GM19372 (cell line): Measurements from ENCODE around the gene FAM83D.

Experiments used
- ATAC-seq: cut with Tn5 transposase; IDR thresholded peaks from one replicate; pipeline ENCODE4 v1.9.1; 2021; ENCODE audit warnings: mild to moderate bottlenecking, low read depth, moderate library complexity; ENCODE audit not compliant: unreplicated experiment

Gene FAM83D

GRCh38 chr20:38962044-38962927, 36.1 kb downstream of the FAM83D start, which contains the start of gene DHX35:
Gene DHX35, plus strand, starts transcription at chr20:38962344. Its CDS starts 24 bp downstream, at chr20:38962368.
- peak; percentile 97 for ATAC-seq

GRCh38 chr20:38962928-38963401, 36.7 kb downstream of the FAM83D start:
- no peak for ATAC-seq

GRCh38 chr20:38963745-38964144, 37.5 kb downstream of the FAM83D start:
- ATAC-seq: no peak

- no peak for ATAC-seq
Observed at GRCh38 chr20:38965264-38965663, 39.0 kb downstream of the FAM83D start.

GRCh38 chr20:38968090-38968489, 41.9 kb downstream of the FAM83D start:
- no peak for ATAC-seq

- no peak for ATAC-seq
Observed at GRCh38 chr20:38969708-38970107, 43.5 kb downstream of the FAM83D start.

GRCh38 chr20:38970302-38970701, 44.1 kb downstream of the FAM83D start:
- ATAC-seq: no peak

- ATAC-seq: no peak
Observed at GRCh38 chr20:38973107-38973506, 46.9 kb downstream of the FAM83D start.

GRCh38 chr20:38973645-38974044, 47.4 kb downstream of the FAM83D start:
- no peak for ATAC-seq

GRCh38 chr20:38975539-38976120, 49.4 kb downstream of the FAM83D start:
- no peak for ATAC-seq

- no peak for ATAC-seq
Observed at GRCh38 chr20:38979434-38979833, 53.2 kb downstream of the FAM83D start.

- ATAC-seq: no peak
Observed at GRCh38 chr20:38979842-38980241, 53.6 kb downstream of the FAM83D start.

GRCh38 chr20:38982291-38982690, 56.1 kb downstream of the FAM83D start:
- no peak for ATAC-seq

GRCh38 chr20:38985060-38985459, 58.8 kb downstream of the FAM83D start:
- no peak for ATAC-seq

GRCh38 chr20:38985603-38986170, 59.5 kb downstream of the FAM83D start:
- ATAC-seq: no peak

- ATAC-seq: no peak
Observed at GRCh38 chr20:38986663-38987062, 60.4 kb downstream of the FAM83D start.

GRCh38 chr20:38987777-38988176, 61.6 kb downstream of the FAM83D start:
- peak; percentile 78 for ATAC-seq

- ATAC-seq: no peak
Observed at GRCh38 chr20:38990728-38991127, 64.5 kb downstream of the FAM83D start.

- no peak for ATAC-seq
Observed at GRCh38 chr20:38991814-38992704, 65.8 kb downstream of the FAM83D start.

- no peak for ATAC-seq
Observed at GRCh38 chr20:38995536-38996044, 69.4 kb downstream of the FAM83D start.
